HG03196 (cell line): ENCODE data around the gene ZNFX1.
"Not testable (repeated sequence)": the region's sequence is repeated elsewhere in the genome, so short reads cannot be mapped to it uniquely, and the experiment has no call there.

Experiments
- ATAC-seq: cut with Tn5 transposase; IDR thresholded peaks from one replicate; pipeline ENCODE4 v1.9.1; 2021; ENCODE audit not compliant: unreplicated experiment

The ZNFX1 gene

DNA sequence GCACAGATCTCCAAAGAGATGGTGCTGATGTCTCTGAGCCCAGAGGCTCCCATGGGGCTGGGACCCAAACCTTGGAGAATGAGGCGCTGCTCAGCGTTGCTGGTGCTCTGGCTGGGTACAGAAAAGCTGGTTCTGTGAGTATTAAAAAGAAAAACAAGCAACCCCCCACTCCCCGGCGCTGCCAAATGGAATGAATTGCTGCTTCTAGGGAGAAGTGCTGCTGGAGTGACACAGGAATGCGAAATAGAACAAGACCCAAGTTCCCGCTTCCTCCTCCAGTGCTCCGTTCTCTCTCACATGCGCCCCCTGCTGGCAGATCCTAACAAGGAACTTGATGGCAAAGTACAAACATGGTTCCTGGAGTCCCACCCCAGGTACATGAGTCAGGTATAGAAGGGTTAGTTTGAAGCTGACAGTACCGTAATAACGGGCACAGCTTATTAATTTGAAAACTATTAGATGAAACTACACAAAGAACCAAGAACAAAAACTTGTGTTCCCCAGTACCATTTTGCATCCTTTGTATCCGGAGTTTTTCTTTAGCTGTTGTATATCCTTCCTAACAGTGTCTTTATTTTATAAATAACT is 60.8 kb downstream of the ZNFX1 start:
- no peak for ATAC-seq

DNA sequence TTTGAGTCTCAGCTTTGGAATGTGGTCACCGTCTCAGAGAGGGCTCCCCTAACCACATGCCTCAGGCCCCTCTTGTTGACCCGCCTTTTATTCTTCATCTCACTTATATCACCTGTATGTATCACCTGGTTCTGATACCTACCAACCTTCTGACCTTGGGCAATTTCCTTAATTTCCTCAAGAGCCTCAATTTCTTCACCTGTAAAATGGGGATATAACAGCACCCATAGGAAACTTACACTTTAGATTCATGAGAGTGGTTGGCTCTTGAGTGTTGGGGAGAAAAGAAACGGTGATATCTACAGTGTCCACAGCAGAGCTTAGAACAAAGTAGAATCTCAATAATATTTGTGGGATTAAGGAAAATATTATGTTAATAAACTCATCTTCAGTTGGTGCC is 62.6 kb downstream of the ZNFX1 start:
- ATAC-seq, result no peak

DNA sequence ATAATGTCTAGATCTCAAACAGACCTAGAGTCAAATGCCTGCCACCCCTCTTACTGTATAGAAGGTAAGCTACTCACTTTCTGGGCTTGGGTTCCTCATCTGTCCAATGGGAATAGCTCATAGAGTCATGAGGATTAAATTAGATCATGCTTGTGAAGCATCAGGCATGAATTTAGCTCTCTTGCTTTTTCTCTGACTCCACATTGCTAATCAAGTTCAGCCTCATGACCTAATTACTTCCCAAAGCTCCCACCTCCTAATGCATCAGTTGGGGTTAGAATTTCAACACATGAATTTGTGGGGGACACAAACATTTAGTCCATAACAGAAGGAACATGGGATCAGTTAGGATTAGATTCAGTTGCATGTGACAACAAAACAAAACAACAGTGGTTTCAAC is 63.3 kb downstream of the ZNFX1 start:
- ATAC-seq, result no peak

DNA sequence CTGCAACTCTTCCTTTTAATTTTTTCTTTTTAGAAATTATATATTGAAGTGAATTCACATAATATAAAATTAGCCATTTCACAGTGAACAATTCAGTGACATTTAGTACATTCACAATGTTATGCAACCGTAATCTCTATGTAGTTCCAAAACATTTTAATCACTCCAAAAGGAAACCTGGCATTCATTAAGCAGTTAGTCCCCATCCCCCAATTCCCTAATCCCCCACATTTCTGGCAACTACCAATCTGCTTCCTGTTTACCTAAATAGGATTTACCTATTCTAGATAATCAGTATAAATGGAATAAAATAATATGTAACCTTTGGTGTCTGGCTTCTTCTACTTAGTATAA is 67.1 kb downstream of the ZNFX1 start:
- no peak for ATAC-seq

DNA sequence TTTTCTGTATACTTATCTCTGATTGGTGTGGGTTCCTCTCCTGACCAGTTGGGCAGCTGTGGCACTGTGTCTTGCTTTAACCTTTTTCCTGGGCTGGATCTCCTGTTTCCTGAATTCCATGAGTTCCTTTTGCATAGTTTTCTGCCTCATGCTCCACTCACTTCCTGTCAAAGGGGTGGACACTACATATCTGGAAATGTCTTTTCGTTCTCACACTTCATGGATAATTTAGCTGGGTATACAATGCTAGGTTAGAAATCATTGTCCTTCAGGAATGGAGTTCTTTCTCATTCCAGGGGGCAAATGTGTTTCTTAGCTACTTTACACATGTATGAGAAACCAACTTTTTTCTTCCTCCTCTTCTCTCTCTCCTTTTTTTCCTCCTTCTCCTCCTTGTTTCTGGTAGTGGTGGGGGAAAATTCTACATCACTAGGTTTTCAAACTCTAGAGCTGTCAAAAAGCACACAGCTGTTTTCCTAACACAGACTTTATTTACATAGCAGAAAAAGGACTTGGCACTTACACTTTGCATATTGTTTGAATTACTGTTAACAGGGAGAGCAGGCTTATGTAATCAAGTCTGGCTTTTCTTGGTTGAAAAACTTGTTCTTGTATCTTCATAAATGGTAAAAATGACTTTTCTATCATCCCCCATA is 67.6 kb downstream of the ZNFX1 start:
- no peak for ATAC-seq

DNA sequence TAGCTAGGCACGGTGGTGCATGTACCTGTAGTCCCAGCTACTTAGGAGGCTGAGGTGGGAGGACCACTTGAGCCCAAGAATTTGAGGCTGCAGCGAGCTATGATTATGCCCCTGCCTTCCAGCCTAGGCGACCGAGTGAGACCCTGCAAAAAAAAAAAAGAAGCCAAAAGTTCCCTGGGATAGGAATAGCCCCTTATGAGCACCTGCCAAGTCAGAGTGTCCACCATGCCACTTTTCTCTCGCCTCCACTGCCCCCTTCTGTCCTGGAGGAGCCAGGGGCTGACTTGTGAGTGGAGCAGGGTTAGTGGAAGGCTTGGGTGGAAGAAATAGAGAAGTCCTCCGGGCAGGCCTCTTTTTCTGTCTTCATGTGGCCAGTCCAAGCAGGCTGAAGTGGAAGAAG is 70.8 kb downstream of the ZNFX1 start:
- ATAC-seq, result no peak

DNA sequence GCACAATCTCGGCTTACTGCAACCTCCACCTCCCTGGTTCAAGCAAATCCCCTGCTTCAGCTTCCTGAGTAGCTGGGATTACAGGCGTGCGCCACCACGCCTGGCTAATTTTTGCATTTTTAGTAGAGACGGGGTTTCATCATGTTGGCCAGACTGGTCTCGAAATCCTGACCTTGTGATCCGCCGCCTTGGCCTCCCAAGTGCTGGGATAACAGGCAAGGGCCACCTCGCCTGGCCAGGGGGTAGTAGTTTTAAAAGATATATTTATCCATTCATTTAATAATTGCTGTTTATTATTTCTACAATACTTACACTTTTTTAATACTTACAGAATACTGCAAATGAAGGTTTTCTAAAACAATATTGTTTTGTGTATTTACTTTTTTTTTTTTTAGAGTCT is 74.1 kb downstream of the ZNFX1 start:
- ATAC-seq, result no peak

DNA sequence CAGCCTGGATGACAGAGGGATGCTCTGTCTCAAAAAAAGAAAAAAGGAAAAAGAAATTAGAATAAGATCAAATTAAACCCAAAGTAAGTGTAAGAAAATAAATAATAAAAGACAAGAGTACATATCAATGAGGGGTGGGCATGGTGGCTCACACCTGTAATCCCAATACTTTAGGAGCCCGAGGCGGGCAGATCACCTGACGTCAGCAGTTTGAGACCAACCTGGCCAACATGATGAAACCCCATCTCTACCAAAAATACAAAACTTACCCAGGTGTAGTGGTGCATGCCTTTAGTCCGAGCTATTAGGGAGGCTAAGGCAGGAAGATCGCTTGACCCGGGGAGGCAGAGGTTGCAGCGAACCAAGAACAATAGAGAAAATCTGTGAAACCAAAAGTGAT is 74.8 kb downstream of the ZNFX1 start:
- ATAC-seq, result no peak

DNA sequence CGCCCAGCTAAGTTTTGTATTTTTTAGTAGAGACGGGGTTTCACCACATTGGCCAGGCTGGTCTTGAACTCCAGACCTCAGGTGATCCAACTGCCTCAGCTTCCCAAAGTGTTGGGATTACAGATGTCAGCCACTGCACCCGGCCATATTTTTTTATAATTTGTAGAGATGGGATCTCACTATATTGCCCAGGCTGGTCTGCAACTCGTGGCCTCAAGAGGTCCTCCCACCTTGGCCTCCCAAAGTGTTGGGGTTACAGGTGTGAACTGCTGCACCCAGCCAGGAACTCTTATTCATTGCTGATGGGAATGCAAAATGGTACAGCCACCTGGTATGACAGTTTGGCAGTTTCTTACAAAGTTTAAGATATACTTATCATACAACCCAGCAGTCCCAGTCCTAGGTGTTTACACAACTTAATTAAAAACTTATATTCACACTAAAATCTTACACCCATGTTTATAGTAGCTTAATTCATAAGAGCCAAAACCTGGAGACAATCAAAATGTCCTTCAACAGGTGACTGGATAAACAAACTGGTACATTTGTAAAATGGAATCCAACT is 78.0 kb downstream of the ZNFX1 start:
- ATAC-seq, result no peak

DNA sequence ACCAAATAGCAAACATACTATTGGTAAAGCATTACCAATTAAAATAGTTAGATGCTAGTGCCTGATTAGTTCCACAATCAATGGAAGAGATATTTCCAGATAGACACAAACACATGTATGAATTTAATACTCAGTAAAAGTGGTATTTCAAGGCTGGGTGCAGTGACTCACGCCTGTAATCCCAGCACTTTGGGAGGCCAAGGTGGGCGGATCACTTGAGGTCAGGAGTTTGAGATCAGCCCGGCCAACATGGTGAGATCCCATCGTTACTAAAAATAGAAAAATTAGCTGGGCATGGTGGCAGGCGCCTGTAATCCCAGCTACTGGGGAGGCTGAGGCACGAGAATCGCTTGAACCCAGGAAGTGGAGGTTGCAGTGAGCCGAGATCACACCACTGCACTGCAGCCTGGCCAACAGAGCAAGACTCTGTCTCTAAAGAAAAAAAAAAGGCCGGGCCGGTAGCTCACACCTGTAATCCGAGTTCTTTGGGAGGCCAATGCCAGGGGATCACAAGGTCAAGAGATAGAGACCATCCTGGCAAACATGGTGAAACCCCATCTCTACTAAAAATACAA is 84.8 kb downstream of the ZNFX1 start:
- not testable (repeated sequence) for ATAC-seq
